ENCODE measurements around the gene NUP133. TPM values are rescaled to one million over a fixed set of nuclear protein-coding genes. Genes with fewer than 3 reads are reported as not detected.
"Not testable (repeated sequence)": the region's sequence is repeated elsewhere in the genome, so short reads cannot be mapped to it uniquely, and the experiment has no call there.

The NUP133 gene
- total and polyA plus RNA-seq, 2 of the 4 experiments (the other 2 are of a cell fraction) = 13.4 to 30.5 TPM

DNA sequence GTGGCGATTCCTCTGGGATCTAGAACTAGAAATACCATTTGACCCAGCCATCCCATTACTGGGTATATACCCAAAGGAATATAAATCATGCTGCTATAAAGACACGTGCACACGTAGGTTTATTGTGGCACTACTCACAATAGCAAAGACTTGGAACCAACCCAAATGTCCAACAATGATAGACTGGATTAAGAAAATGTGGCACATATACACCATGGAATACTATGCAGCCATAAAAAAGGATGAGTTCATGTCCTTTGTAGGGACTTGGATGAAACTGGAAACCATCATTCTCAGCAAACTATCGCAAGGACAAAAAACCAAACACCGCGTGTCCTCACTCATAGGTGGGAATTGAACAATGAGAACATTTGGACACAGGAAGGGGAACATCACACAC, 3.5 kb upstream of the NUP133 start:
- H3K9me1 ChIP-seq (ENCODE audit: insufficient read depth, low read length); H3K27ac ChIP-seq (ENCODE audit: insufficient read depth, low read length); H2BK5ac ChIP-seq (ENCODE audit: low read depth, low read length, poor library complexity, severe bottlenecking); H4K91ac ChIP-seq (ENCODE audit: insufficient read depth, low read depth, low read length); BruUV-seq (replicated peaks); H3K9me3 ChIP-seq (ENCODE audit: control insufficient read depth, insufficient read depth, low read length); CTCF ChIA-PET; H3K36me3 ChIP-seq (ENCODE audit: control insufficient read depth, insufficient read depth, low read length); dilution Hi-C loops (cut with HindIII; ENCODE audit: low sequenced_read_pairs, unreplicated experiment); H3K14ac ChIP-seq (replicated peaks; ENCODE audit: low read depth, low read length); H3K4me1 ChIP-seq (ENCODE audit: control insufficient read depth, insufficient read depth, low read length); H3K4me2 ChIP-seq (ENCODE audit: low read depth, low read length); H4K20me1 ChIP-seq (ENCODE audit: insufficient read depth, low read length); DNase-seq; H3K9ac ChIP-seq (ENCODE audit: low read depth, low read length); H2BK15ac ChIP-seq (ENCODE audit: low read depth, low read length); H3K27me3 ChIP-seq (ENCODE audit: control insufficient read depth, insufficient read depth, low read length); H2AK5ac ChIP-seq (ENCODE audit: low read depth, low read length); H3K23ac ChIP-seq (ENCODE audit: low read depth, low read length); H4K5ac ChIP-seq (ENCODE audit: low read depth, low read length); intact Hi-C loops (cut with micrococcal nuclease); ATAC-seq (ENCODE audit: low read depth); H3K56ac ChIP-seq (ENCODE audit: extremely low read depth, insufficient read depth, low read length); H2BK20ac ChIP-seq (ENCODE audit: low read depth, low read length); H3K4ac ChIP-seq (ENCODE audit: low read depth, low read length); H2BK120ac ChIP-seq (ENCODE audit: low read depth, low read length); H2AFZ ChIP-seq (replicated peaks; ENCODE audit: low read length, poor library complexity); H3K18ac ChIP-seq (ENCODE audit: low read depth, low read length); POLR2A ChIA-PET (ENCODE audit: unreplicated experiment); H3K4me3 ChIP-seq (ENCODE audit: insufficient read depth, low read depth, low read length); in situ Hi-C loops (cut with MboI; ENCODE audit: low sequenced_read_pairs); H4K8ac ChIP-seq (ENCODE audit: low read depth in 2 of 2, low read length in 2 of 2); H2AK9ac ChIP-seq (replicated peaks; ENCODE audit: low read depth, low read length, poor library complexity): not testable (repeated sequence)
- no CpG with 5 or more reads among the region's 6 CpGs for WGBS, 2 experiments (ENCODE audit: extremely low coverage in 2 of 2, insufficient read length in 1 of 2)
- H3K79me1 ChIP-seq (ENCODE audit: low read depth in 1 of 2, low read length in 2 of 2) = peaks cover 9 to 13% of the 10 kb centered on the region in 2 experiments

DNA sequence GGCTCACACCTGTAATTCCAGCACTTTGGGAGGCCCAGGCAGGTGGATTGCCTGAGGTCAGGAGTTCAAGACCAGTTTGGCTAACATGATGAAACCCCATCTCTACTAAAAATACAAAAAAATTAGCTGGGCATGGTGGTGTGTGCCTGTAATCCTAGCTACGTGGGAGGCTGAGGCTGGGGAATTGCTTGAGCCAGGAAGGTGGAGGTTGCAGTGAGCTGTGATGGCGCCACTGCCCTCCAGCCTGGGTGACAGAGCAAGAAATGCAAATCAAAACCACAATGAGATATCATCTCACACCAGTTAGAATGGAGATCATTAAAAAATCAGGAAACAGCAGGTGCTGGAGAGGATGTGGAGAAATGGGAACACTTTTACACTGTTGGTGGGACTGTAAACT, 3.1 kb upstream of the NUP133 start:
- not testable (repeated sequence) for H3K23ac ChIP-seq (ENCODE audit: low read depth, low read length); DNase-seq
- WGBS, 2 experiments (ENCODE audit: extremely low coverage in 2 of 2, insufficient read length in 1 of 2) = no CpG with 5 or more reads among the region's 2 CpGs

More for the DNA sequence above, 3.1 kb upstream of the NUP133 start:
- intact Hi-C loops (cut with micrococcal nuclease); H3K18ac ChIP-seq (ENCODE audit: low read depth, low read length); H3K4me2 ChIP-seq (ENCODE audit: low read depth, low read length); H3K27ac ChIP-seq (ENCODE audit: insufficient read depth, low read length); in situ Hi-C loops (cut with MboI; ENCODE audit: low sequenced_read_pairs); H3K9me1 ChIP-seq (ENCODE audit: insufficient read depth, low read length); H3K14ac ChIP-seq (replicated peaks; ENCODE audit: low read depth, low read length); H3K4me1 ChIP-seq (ENCODE audit: control insufficient read depth, insufficient read depth, low read length); H3K9me3 ChIP-seq (ENCODE audit: control insufficient read depth, insufficient read depth, low read length); CTCF ChIA-PET; POLR2A ChIA-PET (ENCODE audit: unreplicated experiment); H2AK5ac ChIP-seq (ENCODE audit: low read depth, low read length); H4K91ac ChIP-seq (ENCODE audit: insufficient read depth, low read depth, low read length); H2AK9ac ChIP-seq (replicated peaks; ENCODE audit: low read depth, low read length, poor library complexity); H3K4me3 ChIP-seq (ENCODE audit: insufficient read depth, low read depth, low read length); dilution Hi-C loops (cut with HindIII; ENCODE audit: low sequenced_read_pairs, unreplicated experiment); H3K27me3 ChIP-seq (ENCODE audit: control insufficient read depth, insufficient read depth, low read length); H2BK120ac ChIP-seq (ENCODE audit: low read depth, low read length); H4K20me1 ChIP-seq (ENCODE audit: insufficient read depth, low read length); H2AFZ ChIP-seq (replicated peaks; ENCODE audit: low read length, poor library complexity); H4K8ac ChIP-seq (ENCODE audit: low read depth in 2 of 2, low read length in 2 of 2); H3K9ac ChIP-seq (ENCODE audit: low read depth, low read length); H3K36me3 ChIP-seq (ENCODE audit: control insufficient read depth, insufficient read depth, low read length); H2BK5ac ChIP-seq (ENCODE audit: low read depth, low read length, poor library complexity, severe bottlenecking); H3K4ac ChIP-seq (ENCODE audit: low read depth, low read length); H4K5ac ChIP-seq (ENCODE audit: low read depth, low read length); H2BK20ac ChIP-seq (ENCODE audit: low read depth, low read length); H3K56ac ChIP-seq (ENCODE audit: extremely low read depth, insufficient read depth, low read length); ATAC-seq (ENCODE audit: low read depth); H2BK15ac ChIP-seq (ENCODE audit: low read depth, low read length); BruUV-seq (replicated peaks): not testable (repeated sequence)
- peaks cover 10 to 17% of the 10 kb centered on the region in 2 experiments for H3K79me1 ChIP-seq (ENCODE audit: low read depth in 1 of 2, low read length in 2 of 2)
